ENCODE data around the gene GPC3. TPM values are rescaled to one million over a fixed set of nuclear protein-coding genes. Genes with fewer than 3 reads are reported as not detected.

Gene GPC3
- total RNA-seq, 2 experiments from 2014 or later = 0.86 to 1.3 TPM

DNA sequence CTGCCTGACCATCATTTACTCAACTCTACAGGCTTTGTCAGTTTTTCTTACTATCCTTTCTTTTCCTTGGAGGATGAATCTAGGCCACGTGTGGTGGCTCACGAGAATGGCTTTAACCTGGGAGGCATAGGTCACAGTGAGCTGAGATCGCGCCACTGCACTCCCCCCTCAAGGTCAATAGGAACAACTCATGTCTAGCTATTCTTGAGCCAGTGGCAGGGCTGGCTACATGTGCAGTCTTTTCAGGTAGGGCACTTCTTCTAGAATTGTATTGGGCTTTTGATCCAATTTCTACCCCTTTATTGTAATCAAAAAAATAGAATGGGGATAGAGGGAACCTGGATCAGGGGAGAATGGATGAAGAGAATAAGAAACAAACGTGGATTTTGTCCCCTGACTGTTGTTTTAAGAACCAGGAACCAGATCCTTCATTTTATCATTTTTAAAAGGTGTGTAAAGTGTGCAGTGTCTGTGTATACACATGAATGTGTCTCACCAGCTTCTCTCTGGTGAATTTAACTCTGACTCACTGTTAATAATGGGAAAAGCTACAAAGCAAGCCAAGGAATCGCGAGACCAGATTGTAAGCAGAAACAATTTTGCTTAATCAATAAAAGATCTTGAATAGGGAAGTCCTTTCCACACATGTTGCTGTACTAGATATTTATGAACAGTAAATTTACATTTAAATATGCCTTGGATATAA lies 286.2 kb downstream of the GPC3 start:
- no peak overlapping the region for H3K27ac Mint-ChIP-seq
- H3K27me3 Mint-ChIP-seq = no peaks in the 10 kb centered on the region
- H3K9me3 Mint-ChIP-seq (ENCODE audit: low read depth) = no peaks in the 10 kb centered on the region
- no peaks in the 10 kb centered on the region for H3K36me3 Mint-ChIP-seq (ENCODE audit: low read depth)
- intact Hi-C loops (cut with DNase I, micrococcal nuclease) = loop anchor here in 1 of 2 experiments (2.0 kb wide), 1 partner anchor 78 kb away; no protein-coding TSS in a partner anchor
- ATAC-seq (no peak), DNase-seq (no peak)
- no peak overlapping the region for H3K4me3 Mint-ChIP-seq
- POLR2A ChIA-PET = no interaction called here
- H3K4me1 Mint-ChIP-seq = no peaks in the 10 kb centered on the region
- CTCF ChIA-PET = interaction anchor here (1.2 kb wide), 1 partner anchor 9 kb away, joined by 3 read pairs; no protein-coding TSS in a partner anchor

DNA sequence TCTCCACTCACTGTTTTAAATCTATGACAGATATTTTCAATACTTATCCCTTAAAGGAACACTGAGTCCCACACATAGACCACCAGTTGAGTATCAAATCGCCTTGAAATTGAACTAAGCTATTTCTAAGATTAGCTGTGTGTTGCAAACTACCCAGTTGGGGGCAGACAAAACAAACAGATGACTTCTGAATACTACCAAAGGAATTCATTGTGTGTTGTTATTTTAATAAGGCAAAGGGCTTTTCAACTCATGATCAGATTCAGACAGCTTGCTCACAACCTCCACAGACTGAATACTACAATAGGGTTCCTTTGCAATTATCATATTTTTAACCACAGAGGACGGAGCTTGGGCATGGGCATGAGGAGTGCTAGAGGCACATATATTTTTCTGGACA lies 287.1 kb downstream of the GPC3 start:
- POLR2A ChIA-PET = interaction anchor here (0.5 kb wide), 1 partner anchor 36 kb away, joined by 3 read pairs; no protein-coding TSS in a partner anchor
- CTCF ChIA-PET = interaction anchor here (1.2 to 1.4 kb wide), 3 partner anchors 8 to 94 kb away, joined by 3 read pairs; no protein-coding TSS in a partner anchor
- Mint-ChIP-seq H3K4me1 (no peaks in the 10 kb centered on the region), H3K4me3 (no peak overlapping the region), H3K27me3 (no peaks in the 10 kb centered on the region), H3K36me3 (ENCODE audit: low read depth) (no peaks in the 10 kb centered on the region), H3K27ac (no peak overlapping the region), H3K9me3 (ENCODE audit: low read depth) (no peaks in the 10 kb centered on the region)
- intact Hi-C loops (cut with DNase I, micrococcal nuclease) = loop anchor here in 1 of 2 experiments (2.0 kb wide), 1 partner anchor 79 kb away; no protein-coding TSS in a partner anchor
- DNase-seq = no peak
- ATAC-seq = no peak

DNA sequence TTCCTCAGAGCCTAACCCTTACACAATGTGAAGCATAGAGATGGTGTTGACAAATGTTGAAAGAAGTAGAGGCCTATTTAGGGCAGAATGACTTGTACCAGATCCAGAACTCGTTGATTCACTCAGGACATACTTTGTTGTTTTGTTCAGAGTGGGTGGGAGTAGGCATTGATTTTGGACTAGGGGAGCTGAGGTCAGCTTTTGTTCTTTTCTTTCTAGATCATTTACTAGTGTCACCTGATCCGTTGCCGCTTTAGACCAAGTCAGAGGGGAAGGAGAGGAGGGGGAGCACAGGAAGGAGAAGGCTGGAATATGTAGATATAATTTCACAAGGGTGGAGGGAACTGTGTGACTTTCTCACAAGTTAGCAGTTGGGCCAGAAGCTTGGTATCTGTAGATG lies 287.7 kb downstream of the GPC3 start:
- no peaks in the 10 kb centered on the region for H3K9me3 Mint-ChIP-seq (ENCODE audit: low read depth)
- intact Hi-C loops (cut with DNase I, micrococcal nuclease) = loop anchor here in 1 of 2 experiments (2.0 kb wide), 1 partner anchor 79 kb away; no protein-coding TSS in a partner anchor
- CTCF ChIA-PET = interaction anchor here (1.2 to 1.4 kb wide), 2 partner anchors 80 to 95 kb away, joined by 3 read pairs; no protein-coding TSS in a partner anchor

DNA sequence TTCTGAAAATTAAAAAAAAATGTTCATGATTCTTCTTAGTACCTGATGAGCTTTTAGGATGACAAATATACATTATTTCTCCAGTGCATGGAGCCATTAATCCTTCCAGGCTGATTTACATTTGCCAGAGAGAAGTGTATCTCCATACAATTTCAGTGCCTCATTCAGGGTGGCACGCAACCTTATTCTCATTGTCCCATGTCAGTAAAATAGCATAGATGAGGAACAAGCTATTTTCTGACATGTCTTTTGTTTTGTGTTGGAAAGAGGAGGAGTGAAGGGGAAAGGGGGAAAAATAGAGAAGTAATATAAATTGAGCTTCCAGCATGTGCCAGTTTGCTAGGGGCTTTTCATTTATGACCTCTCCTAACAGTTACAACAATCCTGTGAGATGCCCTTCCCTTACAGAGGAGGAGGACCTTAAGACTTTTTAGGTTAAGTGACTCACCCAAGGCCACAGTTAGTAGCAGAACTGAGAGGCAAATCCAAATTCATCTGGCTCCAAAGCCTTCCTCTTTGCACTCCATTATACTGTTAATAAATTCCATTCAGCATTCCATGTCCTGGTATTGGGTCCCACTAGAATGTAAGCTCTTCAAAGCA lies 295.3 kb downstream of the GPC3 start:
- CTCF ChIA-PET = interaction anchor here (0.6 to 1.0 kb wide), 2 partner anchors 9 to 1183 kb away, joined by 3 read pairs; no protein-coding TSS in a partner anchor
- Mint-ChIP-seq H3K27me3 (no peaks in the 10 kb centered on the region), H3K27ac (no peak overlapping the region), H3K9me3 (ENCODE audit: low read depth) (no peaks in the 10 kb centered on the region), H3K4me3 (no peak overlapping the region), H3K36me3 (ENCODE audit: low read depth) (no peaks in the 10 kb centered on the region), H3K4me1 (no peaks in the 10 kb centered on the region)
- no peak for ATAC-seq
- intact Hi-C loops (cut with DNase I, micrococcal nuclease) = no loop called here
- POLR2A ChIA-PET = no interaction called here
- no peak for DNase-seq

More for the DNA sequence above, 287.7 kb downstream of the GPC3 start:
- Mint-ChIP-seq H3K4me1 (no peaks in the 10 kb centered on the region), H3K36me3 (ENCODE audit: low read depth) (no peaks in the 10 kb centered on the region), H3K27ac (no peak overlapping the region), H3K4me3 (no peak overlapping the region), H3K27me3 (no peaks in the 10 kb centered on the region)
- POLR2A ChIA-PET = interaction anchor here (0.5 kb wide), 1 partner anchor 35 kb away, joined by 3 read pairs; no protein-coding TSS in a partner anchor
- no peak for ATAC-seq
- DNase-seq = no peak

DNA sequence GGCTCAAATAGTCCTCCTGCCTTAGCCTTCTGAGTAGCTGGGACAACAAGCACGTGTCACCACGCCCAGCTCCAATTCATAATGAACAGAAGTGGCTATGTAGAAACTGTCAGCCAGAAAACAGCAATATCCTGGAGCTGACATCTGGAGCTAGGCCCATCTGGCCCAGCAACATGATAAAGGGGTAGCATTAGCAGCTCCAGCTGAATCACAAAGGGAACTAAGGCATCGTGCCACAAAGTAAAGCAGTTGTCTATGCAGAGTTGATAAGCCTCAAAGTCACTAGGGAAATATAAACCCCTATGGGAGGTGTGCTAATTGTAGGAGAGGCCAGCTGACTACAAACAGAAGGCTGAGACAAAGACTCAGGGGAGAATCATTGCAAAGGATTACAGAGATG lies 299.6 kb downstream of the GPC3 start:
- DNase-seq (no peak), ATAC-seq (no peak)
- H3K9me3 Mint-ChIP-seq (ENCODE audit: low read depth) = no peaks in the 10 kb centered on the region
- H3K27me3 Mint-ChIP-seq = no peaks in the 10 kb centered on the region
- H3K4me3 Mint-ChIP-seq = no peak overlapping the region
- H3K27ac Mint-ChIP-seq = no peak overlapping the region
- intact Hi-C loops (cut with DNase I, micrococcal nuclease) = no loop called here
- H3K36me3 Mint-ChIP-seq (ENCODE audit: low read depth) = no peaks in the 10 kb centered on the region
- H3K4me1 Mint-ChIP-seq = peaks cover 3% of the 10 kb centered on the region
- ChIA-PET CTCF (no interaction called here), POLR2A (no interaction called here)

DNA sequence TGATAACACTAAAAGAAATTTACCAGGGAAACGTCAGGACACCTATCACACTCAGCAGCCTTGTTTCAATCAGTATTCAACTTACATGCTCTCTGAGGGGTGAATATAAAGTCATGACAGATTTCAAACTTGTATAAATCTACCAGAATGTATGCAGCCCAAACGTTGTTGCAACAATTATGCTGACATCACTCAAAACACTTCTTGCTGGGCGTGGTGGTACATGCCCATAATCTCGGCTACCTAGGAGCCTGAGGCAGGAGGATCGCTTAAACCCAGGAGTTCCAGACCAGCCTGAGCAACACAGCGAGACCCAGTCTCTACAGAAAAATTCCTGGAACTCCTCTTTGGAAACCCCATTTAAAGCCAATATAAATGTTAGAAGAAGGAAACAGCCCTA lies 303.5 kb downstream of the GPC3 start:
- intact Hi-C loops (cut with DNase I, micrococcal nuclease) = no loop called here
- H3K4me1 Mint-ChIP-seq = peaks cover 3% of the 10 kb centered on the region
- H3K4me3 Mint-ChIP-seq = no peak overlapping the region
- DNase-seq = no peak
- no peaks in the 10 kb centered on the region for H3K9me3 Mint-ChIP-seq (ENCODE audit: low read depth)
- POLR2A ChIA-PET = no interaction called here
- no peaks in the 10 kb centered on the region for H3K27me3 Mint-ChIP-seq
- CTCF ChIA-PET = no interaction called here
- no peak for ATAC-seq
- H3K27ac Mint-ChIP-seq = no peak overlapping the region
- H3K36me3 Mint-ChIP-seq (ENCODE audit: low read depth) = no peaks in the 10 kb centered on the region

DNA sequence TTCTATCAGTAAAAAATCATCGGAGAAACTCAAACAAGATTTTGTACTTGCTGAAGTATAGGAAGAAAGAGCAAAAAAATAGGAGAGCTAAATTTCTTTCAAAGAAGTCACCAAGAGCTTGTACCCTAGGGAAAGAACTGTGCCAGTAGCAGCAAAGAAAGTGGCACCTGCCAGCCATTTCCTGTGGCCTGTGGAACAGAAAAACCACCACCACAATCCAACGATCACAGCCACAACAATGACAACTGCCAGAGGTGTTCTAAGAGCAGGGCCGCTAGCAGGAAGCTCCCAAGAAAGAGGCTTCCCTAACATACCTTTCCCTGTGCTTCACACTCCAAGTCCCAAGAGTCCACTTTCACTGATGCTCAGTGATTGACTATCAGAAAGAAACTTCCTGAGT lies 304.0 kb downstream of the GPC3 start:
- ATAC-seq = no peak
- POLR2A ChIA-PET = no interaction called here
- CTCF ChIA-PET = no interaction called here

DNA sequence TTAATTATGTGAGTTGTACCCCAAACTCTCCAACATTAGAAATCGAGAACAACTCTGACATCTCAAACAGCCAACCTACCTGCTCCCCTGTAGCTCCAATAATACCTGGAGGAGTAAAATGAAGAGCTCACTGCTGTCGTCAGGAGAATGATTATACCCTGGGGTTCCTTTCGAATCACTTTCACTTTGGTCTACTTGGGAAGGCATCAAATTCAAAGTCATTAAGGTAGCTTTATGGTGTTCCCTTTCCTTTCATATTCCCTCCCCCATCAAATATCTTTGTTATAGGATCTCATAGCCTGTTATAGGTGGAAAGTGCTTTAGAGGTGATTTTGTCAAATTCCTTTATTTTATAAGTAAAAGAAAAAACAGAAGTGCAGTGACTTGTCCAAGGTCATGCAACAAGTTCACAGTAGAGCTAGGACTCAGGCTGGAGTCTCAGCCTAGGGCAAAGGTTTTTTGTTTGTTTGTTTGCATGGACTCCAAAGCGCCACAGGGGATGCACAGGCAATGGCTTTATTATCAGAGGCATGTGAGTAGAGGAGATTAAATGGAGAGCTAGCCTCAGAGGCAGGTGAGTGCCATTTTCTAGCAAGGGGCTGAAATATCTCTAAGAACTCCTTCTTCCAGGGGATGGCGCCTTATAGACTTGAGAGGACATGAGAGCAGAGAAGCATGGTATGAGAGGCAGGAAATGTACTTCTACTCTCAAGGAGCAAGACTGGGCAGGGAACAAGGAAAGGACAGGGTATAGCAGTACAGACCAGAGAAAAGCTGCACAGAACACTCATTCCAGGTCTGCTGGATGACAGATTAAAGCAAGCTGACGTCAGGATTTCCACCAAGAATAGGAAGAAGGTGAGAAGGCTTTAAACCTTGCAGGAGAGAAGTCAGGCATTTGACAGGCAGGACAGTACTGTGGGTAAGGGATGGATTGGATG lies 308.0 kb downstream of the GPC3 start:
- Mint-ChIP-seq H3K9me3 (ENCODE audit: low read depth) (no peaks in the 10 kb centered on the region), H3K27me3 (no peaks in the 10 kb centered on the region), H3K4me1 (peaks cover 3% of the 10 kb centered on the region), H3K36me3 (ENCODE audit: low read depth) (no peaks in the 10 kb centered on the region), H3K27ac (no peak overlapping the region), H3K4me3 (no peak overlapping the region)
- ChIA-PET POLR2A (no interaction called here), CTCF (interaction anchor here (0.8 to 1.7 kb wide), 2 partner anchors 9 to 548 kb away, joined by 3 to 4 read pairs; no protein-coding TSS in a partner anchor)
- ATAC-seq (no peak), DNase-seq (no peak)
- intact Hi-C loops (cut with DNase I, micrococcal nuclease) = loop anchor here in 1 of 2 experiments (10.0 kb wide), 1 partner anchor 673 kb away; no protein-coding TSS in a partner anchor

More for the DNA sequence above, 304.0 kb downstream of the GPC3 start:
- no peak for DNase-seq
- intact Hi-C loops (cut with DNase I, micrococcal nuclease) = no loop called here
- Mint-ChIP-seq H3K27ac (no peak overlapping the region), H3K4me3 (no peak overlapping the region), H3K4me1 (peaks cover 3% of the 10 kb centered on the region), H3K27me3 (no peaks in the 10 kb centered on the region), H3K36me3 (ENCODE audit: low read depth) (no peaks in the 10 kb centered on the region), H3K9me3 (ENCODE audit: low read depth) (no peaks in the 10 kb centered on the region)

DNA sequence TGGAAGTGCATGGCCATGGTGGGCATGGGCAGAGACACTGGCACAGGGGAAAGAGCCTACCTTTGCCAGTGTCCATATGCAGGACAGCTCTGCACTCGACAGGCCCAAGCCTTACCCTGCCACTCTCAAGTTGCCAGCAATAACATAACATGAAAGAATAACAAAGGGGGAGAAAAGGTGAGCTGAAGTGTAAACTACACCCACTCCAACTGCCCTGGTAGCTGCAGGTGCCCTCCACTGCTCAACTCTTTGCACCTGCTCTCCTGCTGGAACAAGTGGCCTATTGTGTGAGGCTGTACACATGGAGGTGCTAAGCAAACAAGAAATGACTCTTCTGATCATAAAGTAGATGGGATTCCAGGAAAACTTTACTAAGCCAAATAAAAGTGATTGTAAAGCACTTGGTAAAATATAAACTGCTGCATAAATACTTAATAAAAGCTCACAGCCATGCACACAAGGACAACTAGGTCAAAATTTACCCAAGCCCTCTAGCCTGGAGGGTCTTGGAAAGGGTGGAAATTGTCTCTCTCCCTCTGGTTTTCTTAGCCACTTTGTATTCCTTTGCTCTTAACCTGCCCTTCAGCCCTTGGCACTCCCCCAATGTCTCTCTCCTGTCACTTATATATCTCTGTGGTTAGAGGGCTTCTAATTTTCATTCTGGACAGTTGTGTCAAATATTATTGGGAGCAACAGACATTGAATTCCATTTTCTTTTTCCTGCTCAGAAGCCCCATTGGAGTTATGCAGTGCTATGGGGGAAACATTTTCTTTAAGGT lies 308.9 kb downstream of the GPC3 start:
- no peaks in the 10 kb centered on the region for H3K27me3 Mint-ChIP-seq
- H3K27ac Mint-ChIP-seq = no peak overlapping the region
- DNase-seq (no peak), ATAC-seq (no peak)
- no peak overlapping the region for H3K4me3 Mint-ChIP-seq
- intact Hi-C loops (cut with DNase I, micrococcal nuclease) = loop anchor here in 1 of 2 experiments (10.0 kb wide), 1 partner anchor 672 kb away; no protein-coding TSS in a partner anchor
- POLR2A ChIA-PET = no interaction called here
- H3K36me3 Mint-ChIP-seq (ENCODE audit: low read depth) = no peaks in the 10 kb centered on the region
- no peaks in the 10 kb centered on the region for H3K9me3 Mint-ChIP-seq (ENCODE audit: low read depth)
- H3K4me1 Mint-ChIP-seq = peaks cover 2% of the 10 kb centered on the region
- CTCF ChIA-PET = interaction anchor here (0.8 kb wide), 1 partner anchor 547 kb away, joined by 3 read pairs; no protein-coding TSS in a partner anchor

DNA sequence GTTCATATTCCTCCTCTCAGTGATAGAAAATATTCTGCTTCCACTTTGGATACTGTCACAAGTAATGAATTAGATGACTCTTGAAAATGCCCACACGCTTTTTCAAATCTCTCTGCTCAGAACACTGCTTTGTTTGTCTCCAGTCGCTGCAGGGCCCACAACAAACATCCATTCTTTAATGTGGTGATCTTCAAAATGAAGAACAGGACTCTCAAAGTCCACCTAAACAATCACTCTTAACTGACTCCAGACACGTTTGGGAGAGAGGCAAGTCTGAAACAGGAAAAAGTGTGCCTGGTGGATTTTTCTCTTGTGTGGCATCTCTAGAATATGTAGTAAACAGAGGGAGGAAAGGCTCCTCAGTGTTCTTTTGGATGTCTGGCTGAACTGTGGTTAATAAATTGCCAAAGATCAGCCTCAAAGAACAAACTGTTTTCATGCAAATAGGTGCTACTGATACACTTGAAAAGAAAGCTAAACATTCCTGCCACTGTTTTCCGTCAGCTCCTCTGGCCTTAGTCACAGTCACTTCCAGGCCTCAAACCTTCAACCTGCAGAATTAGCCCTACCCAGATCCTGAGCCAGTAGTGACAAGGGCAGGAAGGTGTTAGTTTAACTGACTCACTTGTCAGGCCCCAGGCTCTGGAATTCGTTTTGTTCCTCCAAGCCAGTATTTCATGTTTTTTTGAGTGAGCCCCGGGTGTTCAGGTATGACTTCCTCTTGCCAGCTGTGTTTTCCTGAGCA lies 310.5 kb downstream of the GPC3 start:
- Mint-ChIP-seq H3K4me1 (no peaks in the 10 kb centered on the region), H3K4me3 (no peak overlapping the region), H3K9me3 (ENCODE audit: low read depth) (no peaks in the 10 kb centered on the region), H3K27me3 (no peaks in the 10 kb centered on the region), H3K36me3 (ENCODE audit: low read depth) (no peaks in the 10 kb centered on the region), H3K27ac (no peak overlapping the region)
- DNase-seq (no peak), ATAC-seq (no peak)
- intact Hi-C loops (cut with DNase I, micrococcal nuclease) = loop anchor here (5.0 to 10.0 kb wide), 3 partner anchors 670 to 1038 kb away; no protein-coding TSS in a partner anchor
- POLR2A ChIA-PET = no interaction called here
- CTCF ChIA-PET = interaction anchor here (0.7 kb wide), 1 partner anchor 696 kb away, joined by 4 read pairs; no protein-coding TSS in a partner anchor
